NCI-H345 treated with DMSO at 0.1 percent for 48 hours (cell line): ENCODE data around the gene ZDHHC7.

ENCODE experiments used
- DNase-seq: peaks from one replicate; lab custom pipeline; 2025; ENCODE audit not compliant: unreplicated experiment; lab: John Stamatoyannopoulos, UW

The ZDHHC7 gene

DNA sequence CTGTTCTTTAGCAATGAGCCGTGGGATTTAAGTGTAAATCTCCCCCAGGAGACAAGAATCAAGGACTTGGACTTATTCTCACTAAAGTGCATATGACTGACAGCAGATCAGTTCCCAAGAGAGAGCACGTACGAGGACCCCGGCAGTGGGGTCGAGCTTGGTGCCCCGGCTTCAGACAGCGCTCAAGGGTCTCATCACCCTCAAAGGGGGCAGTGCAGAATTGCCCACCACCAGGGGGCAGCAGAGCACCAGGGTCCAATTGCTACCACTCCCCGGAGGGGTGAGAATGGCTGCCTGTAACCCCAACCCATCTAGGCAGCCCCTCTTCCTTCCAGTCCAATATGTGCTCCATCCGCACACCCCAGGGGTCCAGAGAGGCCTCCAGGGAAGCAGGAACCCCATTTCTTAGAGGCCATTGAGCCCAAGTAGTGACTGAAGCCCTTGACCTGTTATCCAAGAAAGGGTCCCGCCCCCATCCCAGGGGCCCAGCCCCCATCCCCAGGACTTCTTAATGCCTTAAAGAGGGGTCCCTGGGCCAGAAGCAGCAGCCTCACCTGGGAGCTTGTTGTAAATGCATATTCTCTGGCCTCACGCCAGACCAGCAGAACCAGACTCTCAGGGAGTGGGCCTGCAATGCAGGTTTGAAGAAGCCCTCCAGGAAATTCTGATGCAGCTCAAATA, 86.1 kb downstream of the ZDHHC7 start:
- no peak for DNase-seq

DNA sequence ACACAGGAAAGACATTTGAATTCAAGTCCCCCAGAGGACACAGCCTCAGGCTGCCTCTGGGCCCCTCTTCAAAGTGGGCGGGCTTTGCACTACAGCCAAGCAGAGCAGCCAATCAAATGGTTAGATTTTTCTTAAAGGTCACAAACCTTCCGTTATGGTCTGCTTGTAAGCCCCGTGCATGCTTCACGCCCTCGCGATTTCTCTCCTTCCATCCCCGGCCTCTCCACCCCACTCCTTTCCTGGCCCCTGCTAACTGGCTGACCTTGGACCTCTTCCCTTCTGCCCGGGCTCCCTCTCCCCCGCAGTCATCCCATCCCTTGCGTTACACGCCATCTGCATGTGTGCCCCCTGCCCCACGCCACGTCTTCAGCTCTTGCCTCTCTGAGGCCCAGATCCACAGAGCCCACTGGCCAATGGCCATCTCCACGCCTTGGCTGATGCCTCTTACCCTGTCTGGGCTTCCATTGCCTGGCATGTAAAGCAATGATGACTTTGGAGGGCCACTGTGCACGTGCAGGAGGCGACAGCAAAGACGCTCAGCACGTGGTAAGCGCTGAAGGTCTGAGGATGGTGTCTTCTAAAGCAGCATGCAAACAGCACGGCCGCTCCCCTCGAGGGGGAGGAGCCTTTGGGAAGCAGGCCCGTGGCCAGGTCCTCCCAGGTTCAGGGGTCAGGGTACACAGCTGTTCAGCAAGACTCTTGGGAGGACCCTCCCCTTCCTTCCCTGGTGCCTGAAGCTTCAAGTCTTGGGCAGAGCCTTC, 86.8 kb downstream of the ZDHHC7 start:
- DNase-seq = no peak
